Measurements from ENCODE around the gene C1QA. TPM values are rescaled to one million over a fixed set of nuclear protein-coding genes. Genes with fewer than 3 reads are reported as not detected.

The C1QA gene
- total and polyA plus RNA-seq, 2 of the 13 experiments (the other 11 are each of a cell fraction or from before 2014, with no cell fraction given) = not detected

DNA sequence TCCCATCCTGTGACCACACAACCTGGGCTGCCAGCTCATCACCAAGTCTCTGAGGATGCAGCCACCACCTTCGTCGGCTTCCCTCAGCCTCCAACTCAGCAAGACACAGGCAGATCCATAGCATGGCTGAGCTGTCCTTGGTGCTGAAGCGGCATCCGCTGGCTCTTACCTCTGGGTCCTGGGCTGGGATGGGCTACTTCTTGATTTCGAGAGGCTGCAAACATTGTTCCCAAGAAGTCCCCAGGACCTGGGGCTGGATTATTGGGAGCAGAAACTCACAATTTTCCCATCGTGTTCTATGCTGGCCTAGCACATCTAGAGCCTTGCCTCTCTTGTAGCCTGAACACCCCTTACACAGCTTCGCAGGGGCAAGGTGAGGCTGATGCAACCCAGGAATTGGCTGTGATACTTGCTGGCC lies 24.9 kb upstream of the C1QA start (continued):
- TF ChIP-seq, protein P1, sequence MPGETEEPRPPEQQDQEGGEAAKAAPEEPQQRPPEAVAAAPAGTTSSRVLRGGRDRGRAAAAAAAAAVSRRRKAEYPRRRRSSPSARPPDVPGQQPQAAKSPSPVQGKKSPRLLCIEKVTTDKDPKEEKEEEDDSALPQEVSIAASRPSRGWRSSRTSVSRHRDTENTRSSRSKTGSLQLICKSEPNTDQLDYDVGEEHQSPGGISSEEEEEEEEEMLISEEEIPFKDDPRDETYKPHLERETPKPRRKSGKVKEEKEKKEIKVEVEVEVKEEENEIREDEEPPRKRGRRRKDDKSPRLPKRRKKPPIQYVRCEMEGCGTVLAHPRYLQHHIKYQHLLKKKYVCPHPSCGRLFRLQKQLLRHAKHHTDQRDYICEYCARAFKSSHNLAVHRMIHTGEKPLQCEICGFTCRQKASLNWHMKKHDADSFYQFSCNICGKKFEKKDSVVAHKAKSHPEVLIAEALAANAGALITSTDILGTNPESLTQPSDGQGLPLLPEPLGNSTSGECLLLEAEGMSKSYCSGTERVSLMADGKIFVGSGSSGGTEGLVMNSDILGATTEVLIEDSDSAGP (CRISPR knock-in tag; IDR thresholded peaks at IDR 0.05; ENCODE audit: borderline replicate concordance) = no peak
- TF ChIP-seq ZNF20 (CRISPR knock-in tag; IDR thresholded peaks at IDR 0.05) = no peak

- no peaks in the 10 kb centered on the region for H3K79me2 ChIP-seq (ENCODE audit: insufficient read depth, low read length)
- H3K27me3 ChIP-seq (ENCODE audit: control insufficient read depth in 1 of 2, insufficient read depth in 2 of 2, low read length in 2 of 2) = peaks cover 4 to 19% of the 10 kb centered on the region in 2 experiments
- peaks cover 5% of the 10 kb centered on the region; the same call in 1 of the 2 replicates for H4K20me1 ChIP-seq (ENCODE audit: insufficient read depth, low read length)
- TF ChIP-seq SPEN (CRISPR knock-in tag; IDR thresholded peaks at IDR 0.05; ENCODE audit: low read depth) (no peak), ZNF784 (CRISPR knock-in tag; IDR thresholded peaks at IDR 0.05; ENCODE audit: borderline replicate concordance) (no peak), EHMT2 (IDR thresholded peaks at IDR 0.05; ENCODE audit: borderline replicate concordance, low read depth, low read length) (no peak), ZSCAN29 (CRISPR knock-in tag; conservative IDR thresholded peaks at IDR 0.05) (no peak), ZMYM2 (CRISPR knock-in tag; IDR thresholded peaks at IDR 0.05) (no peak), CREBL2 (CRISPR knock-in tag; IDR thresholded peaks at IDR 0.05; ENCODE audit: borderline replicate concordance) (no peak), FOSL2 (CRISPR knock-in tag; IDR thresholded peaks at IDR 0.05) (no peak), ZNF768 (CRISPR knock-in tag; IDR thresholded peaks at IDR 0.05) (no peak), ZNF644 (CRISPR knock-in tag; IDR thresholded peaks at IDR 0.05; ENCODE audit: low read depth) (no peak), JDP2 (CRISPR knock-in tag; IDR thresholded peaks at IDR 0.05; ENCODE audit: borderline replicate concordance) (no peak)
- TF ChIP-seq, protein P2, sequence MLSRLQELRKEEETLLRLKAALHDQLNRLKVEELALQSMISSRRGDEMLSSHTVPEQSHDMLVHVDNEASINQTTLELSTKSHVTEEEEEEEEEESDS (CRISPR knock-in tag; IDR thresholded peaks at IDR 0.05; ENCODE audit: borderline replicate concordance) = no peak
- H2AFZ ChIP-seq (ENCODE audit: low read length) = no peak overlapping the region
- intact Hi-C loops (cut with micrococcal nuclease; ENCODE audit: unreplicated experiment) = no loop called here
- ChIA-PET CTCF (ENCODE audit: low intra/inter-chr PET ratio, low total read pairs) (no interaction called here), POLR2A (no interaction called here)
- no peak for FAIRE-seq
- ATAC-seq = no peak
- in situ Hi-C loops (cut with HindIII; ENCODE audit: extremely low pct_ligation_motif_present, low pct_unique_long_range_greater_than_20kb) = no loop called here
- H3K9me3 ChIP-seq (ENCODE audit: low read length) = no peaks in the 10 kb centered on the region
- BruUV-seq (replicated peaks) = no TSS peak
- H3K9ac ChIP-seq (ENCODE audit: insufficient read depth, low read depth, low read length) = no peak overlapping the region
- no peak overlapping the region for H3K27ac ChIP-seq (ENCODE audit: extremely low read length, insufficient read depth, low read length)
- no peak overlapping the region for H3K4me3 ChIP-seq (replicated peaks in 1 of 3; ENCODE audit: insufficient read depth in 1 of 3, low read depth in 2 of 3, low read length in 3 of 3)
- H3K4me1 ChIP-seq (ENCODE audit: insufficient read depth, low read length) = no peaks in the 10 kb centered on the region
- no peak for DNase-seq (ENCODE audit: low spot score)
- H3K4me2 ChIP-seq (ENCODE audit: low read depth, low read length) = no peak overlapping the region
- 9% methylated on average over 12 of the region's 12 CpGs for WGBS (ENCODE audit: low lambda C conversion rate)
- H3K36me3 ChIP-seq (replicated peaks in 1 of 2; ENCODE audit: control insufficient read depth in 1 of 2, insufficient read depth in 2 of 2, low read length in 2 of 2) = no peaks in the 10 kb centered on the region
Observed at GRCh38 chr1:22612671-22613571, 23.5 kb upstream of the C1QA start.

All from HepG2 (cell line).